AG04450 (cell line): ENCODE data around the gene BABAM2. TPM values are rescaled to one million over a fixed set of nuclear protein-coding genes. Genes with fewer than 3 reads are reported as not detected.

Source experiments
- CTCF ChIA-PET: fragments of 300-600, 350-600 bp; formaldehyde crosslinking; extraction: SDS; loops from one replicate; lab custom pipeline; 2022; ENCODE audit warnings: antibody characterized with exemption, inconsistent platforms; lab: Charles Lee
- POLR2A ChIA-PET: fragments of 350-600 bp; formaldehyde crosslinking; extraction: SDS; loops from one replicate; lab custom pipeline; 2021; ENCODE audit warnings: antibody characterized with exemption, inconsistent platforms; lab: Yijun Ruan, JAX
- DNase-seq: peaks from one replicate; pipeline ENCODE4 v3.0.0-alpha.2; 2011; ENCODE audit warnings: low read depth, low spot score
- H3K27ac ChIP-seq: one replicate; pipeline ENCODE4 v1.5.1; 2012; ENCODE audit warnings: low read depth, low read length, control low read depth
- H3K27me3 ChIP-seq: one replicate; pipeline ENCODE4 v1.6.0; 2012; ENCODE audit warnings: low read length; ENCODE audit not compliant: control insufficient read depth, insufficient read depth
- H3K4me3 ChIP-seq: 2 replicates; pipeline ENCODE4 v1.5.1; 2011; ENCODE audit warnings: mild to moderate bottlenecking, low read depth, low read length, control low read depth
- H3K9me3 ChIP-seq: 2 replicates; pipeline ENCODE4 v1.5.1; 2012; ENCODE audit warnings: low read length; ENCODE audit not compliant: control insufficient read depth, insufficient read depth
- CTCF ChIP-seq: IDR thresholded peaks from 2 replicates; pipeline ENCODE4 v1.5.1; 2011; ENCODE audit warnings: low read depth, low read length, control low read depth, inconsistent platforms
- polyA plus RNA-seq: library from polyadenylated mRNA; depleted of rRNA; stranded (reverse); fragments of >200 nt; gene quantifications from 2 replicates; pipeline ENCODE4 v1.2.3, GENCODE V29; 2011

Gene BABAM2
- polyA plus RNA-seq, 1 experiment = 44.5 TPM

GRCh38 chr2:27925766-27926472 lies 35.4 kb downstream of the BABAM2 start:
- no peak for TF ChIP-seq CTCF
- ChIA-PET POLR2A (interaction anchor here (0.7 kb wide), 1 partner anchor 150 kb away, joined by 4 read pairs; no protein-coding TSS in a partner anchor), CTCF (no interaction called here)
- no peaks in the 10 kb centered on the region for H3K27me3 ChIP-seq
- no peak overlapping the region for H3K4me3 ChIP-seq
- no peak overlapping the region for H3K27ac ChIP-seq
- DNase-seq = no peak
- no peaks in the 10 kb centered on the region for H3K9me3 ChIP-seq

GRCh38 chr2:27929916-27930486 lies 39.5 kb downstream of the BABAM2 start:
- no peak for TF ChIP-seq CTCF
- POLR2A ChIA-PET = interaction anchor here (0.6 kb wide), 1 partner anchor 294 kb away, joined by 7 read pairs; no protein-coding TSS in a partner anchor
- Histone ChIP-seq H3K4me3 (no peak overlapping the region), H3K27me3 (no peaks in the 10 kb centered on the region), H3K27ac (no peak overlapping the region), H3K9me3 (no peaks in the 10 kb centered on the region)
- DNase-seq = no peak
- CTCF ChIA-PET = interaction anchor here (0.5 kb wide), 1 partner anchor 13 kb away, joined by 3 read pairs; no protein-coding TSS in a partner anchor

- DNase-seq = no peak
- Histone ChIP-seq H3K27me3 (no peaks in the 10 kb centered on the region), H3K9me3 (no peaks in the 10 kb centered on the region), H3K4me3 (no peak overlapping the region), H3K27ac (no peak overlapping the region)
- ChIA-PET CTCF (interaction anchor here (0.7 kb wide), 1 partner anchor 27 kb away, joined by 3 read pairs; no protein-coding TSS in a partner anchor), POLR2A (no interaction called here)
- no peak for TF ChIP-seq CTCF
Observed at GRCh38 chr2:27931361-27931950, 40.9 kb downstream of the BABAM2 start.

- H3K27me3 ChIP-seq = no peaks in the 10 kb centered on the region
- POLR2A ChIA-PET = interaction anchor here (0.5 kb wide), 1 partner anchor 66 kb away, joined by 3 read pairs; no protein-coding TSS in a partner anchor
- TF ChIP-seq CTCF = no peak
- CTCF ChIA-PET = no interaction called here
- no peak for DNase-seq
- no peak overlapping the region for H3K27ac ChIP-seq
- no peaks in the 10 kb centered on the region for H3K9me3 ChIP-seq
- no peak overlapping the region for H3K4me3 ChIP-seq
Observed at GRCh38 chr2:27932396-27932795, 41.9 kb downstream of the BABAM2 start.

- ChIA-PET POLR2A (no interaction called here), CTCF (no interaction called here)
- no peak for DNase-seq
- Histone ChIP-seq H3K27ac (no peak overlapping the region), H3K27me3 (no peaks in the 10 kb centered on the region), H3K9me3 (no peaks in the 10 kb centered on the region), H3K4me3 (no peak overlapping the region)
- TF ChIP-seq CTCF = no peak
Observed at GRCh38 chr2:27935026-27935425, 44.5 kb downstream of the BABAM2 start.
